Middle frontal gyrus (tissue), 1 donor: Measurements from ENCODE around the gene PLAAT1.
A peak's percentile ranks its signal among the peaks of the same experiment; 100 is the strongest.

Experiments used
- DNase-seq: peaks from one replicate; pipeline ENCODE4 v3.0.0-alpha.2; 2015; ENCODE audit warnings: low spot score; ENCODE audit errors: extremely low spot score

The PLAAT1 gene

DNA sequence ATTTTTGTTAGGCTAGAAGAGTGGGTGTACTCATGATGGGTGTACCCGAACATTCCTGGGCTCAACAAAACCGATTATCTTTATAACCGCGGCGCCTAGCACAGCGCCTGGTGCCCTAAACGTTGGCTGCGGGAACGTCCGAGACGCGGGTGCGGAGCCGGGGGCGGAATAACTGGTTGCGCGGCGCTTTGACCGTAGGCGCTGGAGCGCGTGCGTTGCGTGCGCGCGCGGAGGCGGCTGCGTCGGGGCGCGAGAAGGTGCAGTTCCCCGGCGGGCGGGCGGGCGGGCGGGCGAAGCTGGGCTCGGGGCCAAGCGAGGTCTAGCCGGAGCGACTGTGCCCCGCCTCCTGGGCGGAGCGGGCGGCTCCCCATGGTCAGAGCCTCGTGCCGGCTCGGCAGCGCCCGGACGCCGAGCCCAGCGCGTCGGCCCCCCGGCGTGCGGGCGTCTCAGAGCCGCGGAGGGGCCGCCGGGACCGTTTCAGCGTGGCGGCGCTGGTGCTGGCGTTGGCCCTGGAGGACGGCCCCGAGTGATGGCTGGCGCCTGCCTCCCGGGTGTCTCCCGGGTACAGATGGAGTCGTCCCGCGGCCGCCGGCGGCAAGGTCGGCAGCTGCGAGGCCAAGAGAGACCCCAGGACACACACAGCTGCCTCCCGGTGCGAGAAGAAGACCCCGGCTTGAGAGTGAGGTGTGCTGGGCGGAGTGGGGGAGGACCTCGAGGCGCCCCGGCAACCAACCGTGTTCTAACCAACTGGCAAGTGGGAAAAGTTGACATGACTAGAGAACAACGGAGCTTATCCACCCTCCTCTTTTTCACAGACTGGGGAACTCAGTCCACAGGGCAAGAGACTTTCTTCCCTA, at the start of gene PLAAT1:
Gene PLAAT1, plus strand, starts transcription at position 373 of the 857 bp plus-strand sequence. CDS start 14,429 bp downstream, outside the sequence.
- peak; percentile 36 for DNase-seq

- no peak for DNase-seq
Observed at GRCh38 chr3:193194371-193194770, 46.7 kb upstream of the PLAAT1 start.

DNA sequence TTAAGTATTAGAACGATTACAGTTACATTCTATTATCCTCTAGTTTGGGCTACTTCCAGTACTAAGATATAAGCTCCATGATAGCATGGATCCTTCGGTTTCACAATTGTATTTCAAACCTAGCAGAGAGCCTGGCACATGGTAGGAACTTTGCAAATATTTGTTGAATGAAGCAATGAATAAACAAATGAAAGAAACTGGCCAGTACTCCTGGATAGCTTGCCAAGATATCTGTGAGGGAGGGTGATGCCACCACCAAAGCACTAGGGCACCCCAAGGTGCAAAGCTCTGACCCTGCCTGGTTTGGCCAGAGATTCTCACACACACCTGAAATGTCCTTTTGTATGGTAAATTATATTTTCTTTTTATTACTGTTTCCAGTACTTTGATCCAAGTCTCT, 44.3 kb upstream of the PLAAT1 start:
- DNase-seq, result no peak

DNA sequence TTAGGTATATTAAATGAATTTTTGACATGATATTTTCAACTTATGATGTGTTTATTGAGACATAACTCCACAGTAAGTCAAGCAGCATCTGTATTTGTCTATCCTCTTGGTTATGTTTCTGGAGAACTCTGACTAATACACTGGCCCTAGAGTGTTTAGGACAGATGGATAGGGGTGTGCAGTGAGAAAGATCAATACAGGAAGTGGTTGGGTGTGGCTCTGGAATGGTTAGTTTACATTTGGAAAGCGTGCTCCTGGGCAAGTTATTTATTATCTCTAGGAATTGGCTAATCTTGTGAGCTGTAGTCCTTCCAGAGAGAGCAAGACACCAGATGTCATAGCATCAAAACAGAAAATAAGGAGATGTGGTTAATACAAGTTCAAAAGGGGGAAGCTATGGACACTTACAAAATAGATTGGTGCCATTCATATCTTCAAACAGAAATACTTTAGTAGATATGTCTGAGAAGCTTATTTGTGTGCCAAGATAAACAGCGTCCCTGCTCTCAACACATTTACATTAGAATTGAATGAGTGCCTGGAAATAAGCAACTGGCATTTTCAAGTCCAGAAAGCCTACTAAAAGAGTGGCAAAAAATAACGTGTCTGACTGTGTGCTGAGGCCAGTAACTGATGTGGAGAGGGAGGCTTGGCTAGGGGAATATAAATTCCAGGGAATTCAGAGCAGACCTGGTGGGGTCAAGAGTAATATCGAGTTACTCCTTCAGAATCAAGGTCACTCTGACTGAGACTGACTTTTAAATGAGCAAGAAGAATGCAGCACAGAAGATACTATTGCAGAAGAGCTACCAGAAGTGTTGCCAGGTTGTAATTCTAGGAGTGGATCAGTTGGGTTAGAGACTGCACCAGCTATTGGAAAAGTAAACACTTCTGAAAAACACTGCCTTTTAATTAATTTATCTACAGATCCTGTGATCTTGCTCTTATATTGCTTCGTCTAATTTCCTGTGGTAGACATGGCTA, 33.4 kb upstream of the PLAAT1 start:
- DNase-seq, result no peak

GRCh38 chr3:193210618-193211017, 30.4 kb upstream of the PLAAT1 start:
- no peak for DNase-seq

- DNase-seq, result no peak
Observed at GRCh38 chr3:193211173-193211572, 29.8 kb upstream of the PLAAT1 start.

GRCh38 chr3:193211984-193212383, 29.0 kb upstream of the PLAAT1 start:
- no peak for DNase-seq

- no peak for DNase-seq
Observed at GRCh38 chr3:193212844-193213243, 28.2 kb upstream of the PLAAT1 start.

DNA sequence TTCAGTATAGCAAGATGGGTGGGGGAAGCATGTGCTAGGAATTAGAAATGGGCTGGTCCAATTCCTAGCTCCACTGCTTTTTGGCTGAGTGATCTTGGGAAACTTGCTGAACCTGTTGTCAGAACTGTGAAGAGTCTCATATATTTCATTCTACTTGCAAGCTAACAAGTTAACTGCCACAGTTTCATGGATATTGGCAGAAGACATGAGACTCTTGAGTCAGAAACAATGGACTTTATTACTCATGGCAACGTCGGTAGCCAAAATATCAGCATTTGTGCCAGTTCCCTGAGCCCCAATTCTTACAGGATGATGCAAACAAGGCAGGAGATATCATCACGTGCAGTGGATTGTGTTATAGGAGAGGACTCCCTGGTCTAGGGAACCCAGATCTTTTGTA, 26.6 kb upstream of the PLAAT1 start:
- no peak for DNase-seq

DNA sequence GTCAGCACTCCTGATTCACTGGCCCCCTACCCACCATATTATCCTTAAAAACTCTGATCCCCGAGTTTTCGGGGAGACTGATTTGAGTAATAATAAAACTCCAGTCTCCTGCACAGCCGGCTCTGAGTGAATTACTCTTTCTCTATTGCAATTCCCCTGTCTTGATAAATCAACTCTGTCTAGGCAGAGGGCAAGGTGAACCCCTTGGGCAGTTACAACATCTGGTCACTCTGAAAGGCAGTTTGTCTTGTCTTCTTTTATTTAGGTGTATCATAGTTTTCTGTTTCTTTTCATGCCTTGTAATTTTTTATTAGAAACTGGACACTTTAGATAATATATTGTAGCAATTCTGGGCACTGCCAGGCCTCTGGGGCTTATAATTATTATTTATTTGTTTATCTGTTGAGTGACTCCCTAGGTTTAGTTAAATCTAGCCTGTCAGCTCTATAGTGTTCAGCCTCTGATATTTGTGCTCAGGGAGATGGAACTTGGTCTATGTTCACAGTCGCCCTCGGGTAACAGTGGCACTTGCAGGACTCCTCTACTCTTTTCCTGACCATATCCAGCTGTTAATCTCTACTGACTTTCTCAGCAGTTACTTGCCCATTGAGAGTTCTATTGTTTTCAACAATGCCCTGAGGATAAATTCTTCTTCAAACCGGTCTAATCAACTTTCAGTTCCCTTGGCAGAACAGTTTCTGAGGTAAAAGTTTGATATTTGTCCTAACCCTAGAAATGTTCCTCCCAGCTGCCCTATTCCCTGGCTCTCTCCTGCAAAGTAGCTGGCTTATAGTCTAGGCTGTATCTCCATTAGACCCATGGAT, 15.5 kb upstream of the PLAAT1 start:
- no peak for DNase-seq

GRCh38 chr3:193228206-193228605, 12.8 kb upstream of the PLAAT1 start:
- no peak for DNase-seq

DNA sequence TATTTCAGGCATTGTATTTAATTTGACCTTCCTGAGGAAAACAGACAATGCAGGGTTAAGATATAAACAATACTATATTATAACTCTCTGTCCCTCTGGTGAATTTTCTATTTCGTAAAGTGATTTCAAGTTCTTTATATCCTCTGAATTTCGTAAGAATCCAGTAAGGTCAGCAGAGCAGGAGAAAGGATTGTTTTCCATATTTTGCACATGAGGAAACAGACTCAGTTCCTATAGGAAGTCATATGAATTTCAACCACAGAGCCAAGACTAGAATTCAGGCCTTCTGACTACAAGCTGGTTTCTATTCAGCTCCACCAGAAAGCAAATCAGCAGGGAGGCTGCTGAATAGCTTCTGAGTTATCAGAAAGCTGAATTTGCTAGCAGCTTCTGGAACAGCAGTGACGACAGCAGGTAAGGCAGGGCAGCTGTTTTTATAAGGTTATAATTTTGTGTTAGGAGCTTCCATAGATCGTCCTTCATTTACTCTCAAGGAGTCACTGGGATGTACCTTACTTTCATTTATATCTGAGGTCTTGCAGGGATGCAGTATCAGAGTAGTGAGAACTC, 11.1 kb upstream of the PLAAT1 start:
- DNase-seq, result no peak

- no peak for DNase-seq
Observed at GRCh38 chr3:193230610-193231009, 10.4 kb upstream of the PLAAT1 start.

- no peak for DNase-seq
Observed at GRCh38 chr3:193231201-193231600, 9.8 kb upstream of the PLAAT1 start.

- DNase-seq, result no peak
Observed at GRCh38 chr3:193236599-193236998, 4.4 kb upstream of the PLAAT1 start.

DNA sequence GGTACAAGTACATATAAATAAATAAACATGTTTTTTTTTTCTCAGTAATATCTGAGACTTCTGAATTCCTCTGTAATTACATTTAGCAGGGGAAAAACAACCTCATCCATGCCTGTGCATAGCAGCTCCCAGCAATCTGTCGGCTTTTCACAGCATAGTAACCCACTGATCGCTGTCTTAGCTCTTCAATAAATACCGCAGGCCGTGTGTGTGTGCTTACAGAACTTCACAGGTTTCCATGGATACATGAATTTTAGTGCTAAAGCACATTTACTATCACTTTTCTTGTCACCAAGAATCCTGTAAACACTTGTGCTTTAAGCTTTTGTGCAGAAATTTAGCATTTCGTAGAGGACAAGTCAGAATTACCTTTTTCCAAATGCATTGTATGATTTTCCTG, 4.0 kb upstream of the PLAAT1 start:
- DNase-seq, result peak; percentile 30

DNA sequence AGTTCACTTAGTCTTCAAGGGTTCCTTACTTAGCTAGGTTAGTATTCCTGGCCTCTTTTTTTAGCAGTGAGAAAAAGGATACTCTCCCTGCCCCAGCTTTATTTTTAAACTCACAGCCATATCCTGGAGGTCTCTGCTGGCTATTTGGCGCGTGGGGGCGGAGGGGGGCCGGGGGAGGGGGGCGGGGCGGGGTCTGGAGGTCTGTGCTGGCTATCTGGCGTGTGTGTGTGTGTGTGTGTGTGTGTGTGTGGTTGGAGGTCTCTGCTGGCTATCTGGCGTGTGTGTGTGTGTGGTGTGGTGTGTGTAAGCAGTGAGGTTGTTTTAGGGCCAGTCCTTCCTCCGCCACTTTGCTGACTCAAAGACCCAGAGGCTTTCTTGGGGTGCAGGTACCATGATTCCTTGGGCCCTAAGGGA, 579 bp upstream of the PLAAT1 start:
- no peak for DNase-seq

- DNase-seq, result no peak
Observed at GRCh38 chr3:193241716-193242115, 694 bp downstream of the PLAAT1 start.

- no peak for DNase-seq
Observed at GRCh38 chr3:193243571-193243970, 2.5 kb downstream of the PLAAT1 start.

- DNase-seq, result no peak
Observed at GRCh38 chr3:193248848-193249468, 7.9 kb downstream of the PLAAT1 start.
